Measurements from ENCODE around the gene FGF11.

GRCh38 chr17:7480089-7480384, 40.7 kb downstream of the FGF11 start:
- TF ChIP-seq, protein P1, sequence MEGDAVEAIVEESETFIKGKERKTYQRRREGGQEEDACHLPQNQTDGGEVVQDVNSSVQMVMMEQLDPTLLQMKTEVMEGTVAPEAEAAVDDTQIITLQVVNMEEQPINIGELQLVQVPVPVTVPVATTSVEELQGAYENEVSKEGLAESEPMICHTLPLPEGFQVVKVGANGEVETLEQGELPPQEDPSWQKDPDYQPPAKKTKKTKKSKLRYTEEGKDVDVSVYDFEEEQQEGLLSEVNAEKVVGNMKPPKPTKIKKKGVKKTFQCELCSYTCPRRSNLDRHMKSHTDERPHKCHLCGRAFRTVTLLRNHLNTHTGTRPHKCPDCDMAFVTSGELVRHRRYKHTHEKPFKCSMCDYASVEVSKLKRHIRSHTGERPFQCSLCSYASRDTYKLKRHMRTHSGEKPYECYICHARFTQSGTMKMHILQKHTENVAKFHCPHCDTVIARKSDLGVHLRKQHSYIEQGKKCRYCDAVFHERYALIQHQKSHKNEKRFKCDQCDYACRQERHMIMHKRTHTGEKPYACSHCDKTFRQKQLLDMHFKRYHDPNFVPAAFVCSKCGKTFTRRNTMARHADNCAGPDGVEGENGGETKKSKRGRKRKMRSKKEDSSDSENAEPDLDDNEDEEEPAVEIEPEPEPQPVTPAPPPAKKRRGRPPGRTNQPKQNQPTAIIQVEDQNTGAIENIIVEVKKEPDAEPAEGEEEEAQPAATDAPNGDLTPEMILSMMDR (IDR thresholded peaks at IDR 0.05) = no peak
- TF ChIP-seq ZC3H11A (IDR thresholded peaks at IDR 0.05) (no peak), EP300 (IDR thresholded peaks at IDR 0.05) (no peak), HEYL (CRISPR knock-in tag; IDR thresholded peaks at IDR 0.05) (no peak), RAD21 (conservative IDR thresholded peaks at IDR 0.05 in 1 of 2, IDR thresholded peaks at IDR 0.05 in 1 of 2) (no peak), SMC3 (IDR thresholded peaks at IDR 0.05) (no peak), JUNB (IDR thresholded peaks at IDR 0.05) (no peak), RCOR1 (IDR thresholded peaks at IDR 0.05; ENCODE audit: low read depth, low read length) (no peak), SREBF2 (IDR thresholded peaks at IDR 0.05) (no peak)
